AG04450 (cell line): ENCODE measurements around the gene SLC6A14. TPM values are rescaled to one million over a fixed set of nuclear protein-coding genes. Genes with fewer than 3 reads are reported as not detected.

Source experiments
- CTCF ChIA-PET: fragments of 300-600, 350-600 bp; formaldehyde crosslinking; extraction: SDS; loops from one replicate; lab custom pipeline; 2022; ENCODE audit warnings: antibody characterized with exemption, inconsistent platforms; lab: Charles Lee
- POLR2A ChIA-PET: fragments of 350-600 bp; formaldehyde crosslinking; extraction: SDS; loops from one replicate; lab custom pipeline; 2021; ENCODE audit warnings: antibody characterized with exemption, inconsistent platforms; lab: Yijun Ruan, JAX
- DNase-seq: peaks from one replicate; pipeline ENCODE4 v3.0.0-alpha.2; 2011; ENCODE audit warnings: low read depth, low spot score
- H3K27ac ChIP-seq: one replicate; pipeline ENCODE4 v1.5.1; 2012; ENCODE audit warnings: low read depth, low read length, control low read depth
- H3K27me3 ChIP-seq: one replicate; pipeline ENCODE4 v1.6.0; 2012; ENCODE audit warnings: low read length; ENCODE audit not compliant: control insufficient read depth, insufficient read depth
- H3K4me3 ChIP-seq: 2 replicates; pipeline ENCODE4 v1.5.1; 2011; ENCODE audit warnings: mild to moderate bottlenecking, low read depth, low read length, control low read depth
- H3K9me3 ChIP-seq: 2 replicates; pipeline ENCODE4 v1.5.1; 2012; ENCODE audit warnings: low read length; ENCODE audit not compliant: control insufficient read depth, insufficient read depth
- polyA plus RNA-seq: library from polyadenylated mRNA; depleted of rRNA; stranded (reverse); fragments of >200 nt; gene quantifications from 2 replicates; pipeline ENCODE4 v1.2.3, GENCODE V29; 2011
- TF ChIP-seq, protein P1 (sequence below): IDR thresholded peaks from 2 replicates; pipeline ENCODE4 v1.5.1; 2011; ENCODE audit warnings: low read depth, low read length, control low read depth, inconsistent platforms

The SLC6A14 gene
- polyA plus RNA-seq, 1 experiment: not detected

DNA sequence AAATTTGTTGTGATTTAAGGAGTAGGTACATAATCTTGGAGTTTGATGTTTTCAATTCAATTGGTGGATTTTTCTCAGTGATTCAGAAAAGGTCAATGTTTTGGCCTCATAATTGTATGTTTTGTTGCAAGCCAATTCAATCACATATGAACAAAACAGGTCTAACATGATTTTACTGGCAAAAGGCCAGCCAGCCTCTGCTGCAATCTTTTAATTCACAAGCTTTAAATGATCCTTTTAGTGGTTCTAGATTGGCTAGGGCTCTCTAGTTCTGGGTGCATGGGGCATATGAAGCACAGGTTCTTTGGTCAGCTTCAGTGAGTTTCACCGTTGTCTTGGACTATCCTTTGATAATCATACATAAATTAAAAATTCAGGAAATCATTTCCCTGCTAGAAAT, 19.2 kb upstream of the SLC6A14 start:
- no peak for DNase-seq
- no peak overlapping the region for H3K27ac ChIP-seq
- POLR2A ChIA-PET: no interaction called here
- CTCF ChIA-PET: interaction anchor here (0.5 kb wide), 1 partner anchor 21 kb away, joined by 3 read pairs; no protein-coding TSS in a partner anchor
- H3K27me3 ChIP-seq: no peaks in the 10 kb centered on the region
- no peak overlapping the region for H3K4me3 ChIP-seq
- TF ChIP-seq, protein P1, sequence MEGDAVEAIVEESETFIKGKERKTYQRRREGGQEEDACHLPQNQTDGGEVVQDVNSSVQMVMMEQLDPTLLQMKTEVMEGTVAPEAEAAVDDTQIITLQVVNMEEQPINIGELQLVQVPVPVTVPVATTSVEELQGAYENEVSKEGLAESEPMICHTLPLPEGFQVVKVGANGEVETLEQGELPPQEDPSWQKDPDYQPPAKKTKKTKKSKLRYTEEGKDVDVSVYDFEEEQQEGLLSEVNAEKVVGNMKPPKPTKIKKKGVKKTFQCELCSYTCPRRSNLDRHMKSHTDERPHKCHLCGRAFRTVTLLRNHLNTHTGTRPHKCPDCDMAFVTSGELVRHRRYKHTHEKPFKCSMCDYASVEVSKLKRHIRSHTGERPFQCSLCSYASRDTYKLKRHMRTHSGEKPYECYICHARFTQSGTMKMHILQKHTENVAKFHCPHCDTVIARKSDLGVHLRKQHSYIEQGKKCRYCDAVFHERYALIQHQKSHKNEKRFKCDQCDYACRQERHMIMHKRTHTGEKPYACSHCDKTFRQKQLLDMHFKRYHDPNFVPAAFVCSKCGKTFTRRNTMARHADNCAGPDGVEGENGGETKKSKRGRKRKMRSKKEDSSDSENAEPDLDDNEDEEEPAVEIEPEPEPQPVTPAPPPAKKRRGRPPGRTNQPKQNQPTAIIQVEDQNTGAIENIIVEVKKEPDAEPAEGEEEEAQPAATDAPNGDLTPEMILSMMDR: no peak
- no peaks in the 10 kb centered on the region; the same call in 1 of the 2 replicates for H3K9me3 ChIP-seq

DNA sequence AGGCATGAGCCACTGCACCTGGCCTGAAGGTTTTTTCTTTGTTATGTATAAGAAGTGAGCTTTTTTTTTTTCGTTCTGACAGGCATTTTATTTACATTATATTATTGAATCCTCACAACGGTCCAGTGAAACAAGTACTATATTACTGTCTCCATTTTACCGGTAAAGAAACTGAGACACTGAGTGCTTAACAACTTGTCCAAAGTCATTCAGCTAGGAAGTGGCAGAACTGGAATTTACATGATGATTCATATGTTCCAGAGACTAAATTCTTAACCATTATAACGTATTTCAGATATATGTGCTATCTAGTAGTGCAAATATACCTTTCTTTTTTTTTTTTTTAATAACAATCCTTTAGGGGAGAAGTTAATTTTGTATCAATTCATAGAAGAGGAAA, 18.4 kb upstream of the SLC6A14 start:
- H3K27me3 ChIP-seq: no peaks in the 10 kb centered on the region
- no peak overlapping the region for H3K4me3 ChIP-seq
- no peak for DNase-seq
- TF ChIP-seq, protein P1: no peak
- H3K9me3 ChIP-seq: no peaks in the 10 kb centered on the region; the same call in 1 of the 2 replicates
- H3K27ac ChIP-seq: no peak overlapping the region
- POLR2A ChIA-PET: no interaction called here
- CTCF ChIA-PET: interaction anchor here (0.5 kb wide), 1 partner anchor 22 kb away, joined by 3 read pairs; no protein-coding TSS in a partner anchor

DNA sequence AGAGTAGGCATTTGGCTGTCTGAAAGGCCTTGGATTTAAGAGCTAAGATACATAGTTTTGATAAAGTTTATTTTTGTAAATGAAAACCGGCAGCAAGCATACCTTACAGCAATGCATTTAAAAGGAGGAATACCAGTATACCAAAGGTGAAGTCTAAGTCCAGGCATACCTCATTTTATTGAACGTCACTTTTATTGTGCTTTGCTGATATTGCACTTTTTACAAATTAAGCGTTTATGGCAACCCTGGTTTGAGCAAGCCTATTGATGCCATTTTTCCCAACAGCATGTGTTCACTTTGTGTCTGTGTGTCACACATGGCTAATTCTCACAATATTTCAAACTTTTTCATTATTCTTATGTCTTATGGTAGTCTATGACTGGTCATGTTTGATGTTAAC, 8.4 kb upstream of the SLC6A14 start:
- TF ChIP-seq, protein P1: no peak
- H3K27ac ChIP-seq: no peak overlapping the region
- POLR2A ChIA-PET: no interaction called here
- H3K4me3 ChIP-seq: no peak overlapping the region
- no peaks in the 10 kb centered on the region for H3K27me3 ChIP-seq
- no peak for DNase-seq
- H3K9me3 ChIP-seq: no peaks in the 10 kb centered on the region
- CTCF ChIA-PET: no interaction called here

DNA sequence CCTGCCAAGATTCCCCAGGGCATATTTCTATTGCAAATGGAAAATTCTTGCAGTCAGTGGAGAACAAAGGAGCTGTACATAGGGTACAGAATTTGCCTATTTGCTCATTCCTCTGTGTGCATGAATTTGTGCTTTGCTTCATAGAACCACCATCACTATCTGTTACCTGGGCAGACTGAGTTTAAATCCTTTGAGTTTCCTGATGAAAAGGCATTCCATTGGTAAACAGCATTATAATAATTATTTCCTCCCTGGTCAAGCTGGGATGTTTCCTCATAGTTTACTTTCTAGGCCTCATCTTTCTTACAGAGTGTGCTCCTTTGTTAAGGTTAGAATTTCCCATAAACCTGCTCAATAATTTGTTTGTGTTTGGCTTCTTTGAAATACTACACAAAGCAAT, 809 bp upstream of the SLC6A14 start:
- Histone ChIP-seq H3K27ac (no peak overlapping the region), H3K9me3 (no peaks in the 10 kb centered on the region), H3K27me3 (no peaks in the 10 kb centered on the region), H3K4me3 (no peak overlapping the region)
- CTCF ChIA-PET: no interaction called here
- POLR2A ChIA-PET: no interaction called here
- DNase-seq: no peak
- TF ChIP-seq, protein P1: no peak

DNA sequence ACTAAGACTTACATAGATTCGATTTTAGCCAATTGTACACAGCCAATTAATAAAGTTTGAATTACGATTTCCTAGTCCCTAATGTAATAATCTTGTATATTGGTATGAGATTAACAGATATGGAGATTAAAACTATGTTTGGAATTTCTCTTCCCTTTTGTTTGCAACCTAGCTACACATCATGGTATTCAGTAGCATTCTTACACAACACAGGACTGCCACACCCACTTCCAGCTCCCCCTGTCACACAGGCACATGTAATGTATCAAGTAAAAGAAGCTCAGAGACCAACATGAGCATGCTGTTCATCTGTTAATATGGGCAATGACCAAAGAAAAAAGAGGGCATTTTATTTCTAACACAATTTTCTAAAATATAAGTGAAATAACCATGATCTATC, 12.8 kb downstream of the SLC6A14 start:
- no peak for DNase-seq
- H3K27ac ChIP-seq: no peak overlapping the region

More for the DNA sequence above, 12.8 kb downstream of the SLC6A14 start:
- Histone ChIP-seq H3K9me3 (no peaks in the 10 kb centered on the region), H3K4me3 (no peak overlapping the region), H3K27me3 (no peaks in the 10 kb centered on the region)
- ChIA-PET POLR2A (no interaction called here), CTCF (no interaction called here)
- TF ChIP-seq, protein P1: no peak
